Renal cortical epithelial cell (primary cell): Measurements from ENCODE around the gene SLC27A2. TPM values are rescaled to one million over a fixed set of nuclear protein-coding genes. Genes with fewer than 3 reads are reported as not detected.
A peak's percentile ranks its signal among the peaks of the same experiment; 100 is the strongest.
"Not testable (repeated sequence)": the region's sequence is repeated elsewhere in the genome, so short reads cannot be mapped to it uniquely, and the experiment has no call there.

Source experiments
- DNase-seq: peaks from one replicate; pipeline ENCODE4 v3.0.0-alpha.2; 2011; ENCODE audit warnings: low read depth
- total RNA-seq: library from RNA; depleted of rRNA; stranded (reverse); fragments of >200 nt; gene quantifications from 2 replicates; pipeline ENCODE4 v1.2.3, GENCODE V29; 2014

SLC27A2 gene
- total RNA-seq, 1 donor from 2014 or later: 2.8 TPM

DNA sequence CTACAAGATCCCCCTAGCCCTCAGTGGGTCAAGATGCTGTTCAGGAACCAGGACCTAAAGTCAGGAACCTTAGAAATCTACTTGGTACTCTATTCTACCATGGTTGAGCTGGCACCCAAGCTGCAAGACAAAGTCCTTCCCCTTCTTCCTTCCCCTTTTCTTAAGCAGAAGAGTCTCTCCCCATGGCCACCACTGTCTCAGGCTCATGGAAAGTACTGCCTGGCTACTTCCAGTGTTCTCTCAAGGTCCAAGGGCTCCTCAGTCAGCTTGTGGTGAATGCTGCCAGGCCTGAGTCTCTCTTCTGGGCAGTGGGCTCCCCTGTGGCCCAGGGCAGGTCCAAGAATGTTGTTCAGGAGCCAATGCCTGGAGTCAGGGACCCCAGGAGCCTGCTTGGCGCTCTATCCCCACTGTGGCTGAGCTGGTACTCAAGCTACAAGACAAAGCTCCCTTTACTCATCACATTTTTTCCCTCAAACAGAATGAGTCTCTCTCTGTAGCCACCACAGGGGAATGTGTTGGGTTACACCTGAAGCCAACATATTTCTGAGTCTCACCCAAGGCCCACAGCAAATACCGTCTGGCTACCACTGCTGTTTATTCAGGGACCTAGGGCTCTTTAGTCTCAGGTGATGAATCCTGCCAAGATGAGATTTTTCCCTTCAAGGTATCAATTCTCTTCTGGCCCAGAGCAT lies 18.1 kb upstream of the SLC27A2 start:
- no peak for DNase-seq

DNA sequence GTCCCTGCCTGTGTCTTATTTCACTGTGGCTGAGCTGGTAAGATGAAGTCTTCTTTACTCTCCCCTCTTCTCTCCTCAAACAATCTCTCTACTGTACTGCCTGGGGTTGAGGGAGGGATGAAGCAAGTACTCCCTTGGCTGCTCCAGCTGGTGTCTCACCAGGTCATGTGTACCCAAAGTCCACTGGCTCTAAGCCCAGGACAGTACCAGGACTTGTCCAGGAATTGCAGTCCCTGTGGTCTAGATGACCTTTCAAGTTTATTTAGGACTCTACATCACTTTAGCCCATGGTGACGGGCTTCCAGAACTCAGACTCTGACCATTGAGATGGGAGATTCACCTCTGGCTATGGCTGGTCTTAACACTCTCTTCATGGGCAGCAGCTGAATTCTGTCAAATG lies 17.5 kb upstream of the SLC27A2 start:
- DNase-seq: no peak

GRCh38 chr15:50166216-50166615 lies 15.8 kb upstream of the SLC27A2 start:
- DNase-seq: peak; percentile 59

DNA sequence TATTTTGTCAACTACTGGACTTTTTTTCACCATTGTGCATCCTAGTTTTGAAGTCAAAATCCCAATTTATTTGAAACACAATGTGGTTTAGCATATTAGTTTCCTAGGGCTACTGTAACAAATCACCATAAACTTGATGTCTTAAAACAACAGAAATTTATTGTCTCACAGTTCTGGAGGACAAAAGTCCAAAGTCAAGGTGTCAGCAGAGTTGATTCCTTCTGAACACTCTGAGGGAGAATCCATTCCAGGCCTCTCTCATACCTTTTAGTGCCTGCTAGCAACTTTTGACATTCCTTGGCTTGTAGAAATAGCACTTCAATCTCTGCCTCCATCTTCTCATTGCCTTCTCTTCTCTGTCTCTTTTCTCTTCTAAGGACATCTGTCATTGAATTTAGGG lies 14.9 kb upstream of the SLC27A2 start:
- DNase-seq: no peak

- DNase-seq: no peak
Observed at GRCh38 chr15:50168379-50168778, 13.6 kb upstream of the SLC27A2 start.

DNA sequence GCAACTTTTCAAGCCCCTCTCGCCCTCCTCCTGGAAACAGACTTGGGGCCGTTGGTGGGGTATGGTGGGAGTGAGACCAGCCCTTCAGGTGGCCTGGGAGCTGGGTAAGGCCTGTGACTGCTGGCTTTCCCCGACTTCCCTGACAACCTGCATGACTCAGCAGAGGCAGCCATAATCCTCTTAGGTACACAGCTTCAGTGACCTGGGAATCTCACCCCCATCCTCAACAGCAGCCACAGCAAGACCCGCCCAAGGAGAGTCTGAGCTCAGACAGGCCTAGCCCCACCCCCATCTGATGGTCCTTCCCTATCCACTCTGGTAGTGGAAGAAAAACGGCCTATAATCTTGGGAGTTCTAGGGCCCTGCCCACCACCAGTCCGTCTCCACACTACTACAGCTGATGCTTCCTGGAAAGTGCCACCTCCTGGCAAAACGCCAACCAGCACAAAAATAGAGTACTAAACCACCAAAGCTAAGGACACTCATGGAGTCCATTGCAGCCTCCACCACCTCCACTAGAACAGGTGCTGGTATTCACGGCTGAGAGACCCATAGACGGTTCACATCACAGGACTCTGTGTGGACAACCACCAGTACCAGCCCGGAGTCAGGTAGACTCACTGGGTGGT lies 13.1 kb upstream of the SLC27A2 start:
- DNase-seq: no peak

DNA sequence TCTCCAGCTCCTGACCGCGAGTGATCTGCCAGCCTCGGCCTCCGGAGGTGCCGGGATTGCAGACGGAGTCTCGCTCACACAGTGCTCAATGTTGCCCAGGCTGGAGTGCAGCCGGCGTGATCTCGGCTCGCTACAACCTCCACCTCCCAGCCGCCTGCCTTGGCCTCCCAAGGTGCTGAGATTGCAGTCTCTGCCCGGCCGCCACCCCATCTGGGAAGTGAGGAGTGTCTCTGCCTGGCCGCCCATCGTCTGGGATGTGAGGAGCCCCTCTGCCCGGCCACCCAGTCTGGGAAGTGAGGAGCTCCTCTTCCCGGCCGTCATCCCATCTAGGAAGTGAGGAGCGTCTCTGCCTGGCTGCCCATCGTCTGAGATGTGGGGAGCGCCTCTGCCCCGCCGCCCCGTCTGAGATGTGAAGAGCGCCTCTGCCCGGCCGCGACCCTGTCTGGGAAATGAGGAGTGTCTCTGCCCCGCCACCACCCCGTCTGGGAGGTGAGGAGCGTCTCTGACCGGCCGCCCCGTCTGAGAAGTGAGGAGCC lies 9.6 kb upstream of the SLC27A2 start:
- not testable (repeated sequence) for DNase-seq

DNA sequence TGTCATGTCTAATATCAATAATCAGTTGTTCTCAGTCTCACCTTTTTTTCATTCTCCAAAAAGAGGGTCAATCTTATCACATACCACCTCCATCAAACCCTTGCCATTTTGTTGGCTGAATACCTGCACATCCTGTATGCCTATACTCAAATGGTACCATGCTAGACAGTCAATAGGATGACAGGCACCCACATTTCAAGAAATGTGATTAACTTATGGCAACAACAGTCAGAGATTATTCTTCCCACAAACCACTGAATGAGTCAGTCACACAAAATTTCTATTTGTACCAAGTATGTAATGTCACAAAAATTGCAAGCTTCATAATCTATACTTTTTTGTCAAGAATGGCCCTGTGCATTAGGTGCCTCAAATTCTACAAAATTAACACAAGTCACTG lies 5.1 kb upstream of the SLC27A2 start:
- DNase-seq: no peak

DNA sequence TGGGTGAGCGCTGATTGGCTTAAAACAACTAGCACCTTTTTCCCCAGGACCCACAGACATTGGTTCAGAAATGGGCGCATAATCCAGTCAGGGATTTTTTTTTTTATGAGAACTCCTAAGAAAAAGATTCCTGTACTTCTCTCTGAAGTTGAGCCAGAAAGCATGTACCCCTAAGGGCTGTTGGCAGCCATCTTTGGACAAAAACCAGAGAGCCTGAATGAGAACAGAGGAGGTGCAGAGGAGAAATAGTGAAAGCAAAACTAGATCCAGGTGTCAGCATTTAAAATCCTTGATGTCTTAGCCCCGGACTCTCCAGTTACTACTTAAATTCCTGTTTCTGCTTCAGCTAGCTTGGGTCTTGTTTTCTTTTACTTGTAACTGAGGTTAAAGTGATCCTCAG lies 1.9 kb upstream of the SLC27A2 start:
- no peak for DNase-seq

DNA sequence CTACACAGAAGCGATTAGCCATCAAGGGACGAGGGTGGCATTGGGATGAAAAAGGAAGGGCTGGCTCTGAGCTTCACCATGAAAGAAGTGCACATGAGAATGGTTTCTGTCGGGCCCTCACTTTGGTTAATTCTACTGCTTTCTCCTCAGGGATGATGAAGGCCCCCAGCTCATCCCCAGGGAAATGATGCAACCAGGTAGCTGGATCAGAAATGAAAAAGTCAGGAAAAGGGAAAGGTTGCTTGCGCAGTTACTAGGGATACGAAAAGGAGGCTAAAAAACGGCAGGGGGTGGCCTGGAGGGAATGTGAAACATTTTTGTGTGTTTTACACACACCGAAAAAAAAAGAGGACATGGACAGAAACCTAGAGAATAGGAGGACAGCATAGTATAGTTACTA lies 1.4 kb upstream of the SLC27A2 start:
- no peak for DNase-seq

DNA sequence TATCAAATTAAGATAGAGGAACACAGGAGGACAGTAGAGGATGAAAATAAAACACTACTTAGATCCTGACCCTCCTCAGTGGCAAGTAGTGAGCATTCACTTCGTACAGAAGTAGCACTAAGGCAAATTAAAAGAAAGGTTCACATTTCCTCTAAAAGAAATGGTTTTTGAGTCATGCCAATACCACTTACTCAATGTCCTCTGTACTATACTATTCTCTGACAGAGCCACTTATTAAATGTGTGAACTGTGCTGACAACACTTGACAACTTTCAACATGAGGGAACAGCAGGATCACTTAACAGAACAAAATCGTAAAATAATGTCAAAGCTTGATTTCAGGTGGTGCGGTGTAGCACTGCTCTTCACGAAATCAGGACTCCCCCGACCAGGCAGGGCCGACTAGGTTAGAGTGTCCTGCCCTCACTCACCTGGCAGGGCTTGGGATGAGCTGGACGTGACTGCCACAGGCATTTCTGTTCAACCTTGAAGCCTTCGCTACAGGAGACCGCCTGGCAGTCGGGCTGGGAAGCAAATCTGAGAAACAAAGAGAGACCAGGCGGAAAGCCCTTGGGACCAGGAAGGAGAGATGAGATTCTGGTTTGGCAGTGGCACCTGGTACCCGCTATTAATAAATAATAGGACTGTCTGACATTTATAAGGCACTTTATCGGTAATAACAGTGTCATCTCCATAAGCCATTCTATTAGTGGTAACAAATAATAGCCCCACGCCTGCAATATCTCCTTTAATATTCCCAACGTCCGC lies 611 bp upstream of the SLC27A2 start:
- DNase-seq: no peak

- DNase-seq: no peak
Observed at GRCh38 chr15:50182219-50183013, 420 bp downstream of the SLC27A2 start.

- no peak for DNase-seq
Observed at GRCh38 chr15:50183112-50183794, 1.3 kb downstream of the SLC27A2 start.

DNA sequence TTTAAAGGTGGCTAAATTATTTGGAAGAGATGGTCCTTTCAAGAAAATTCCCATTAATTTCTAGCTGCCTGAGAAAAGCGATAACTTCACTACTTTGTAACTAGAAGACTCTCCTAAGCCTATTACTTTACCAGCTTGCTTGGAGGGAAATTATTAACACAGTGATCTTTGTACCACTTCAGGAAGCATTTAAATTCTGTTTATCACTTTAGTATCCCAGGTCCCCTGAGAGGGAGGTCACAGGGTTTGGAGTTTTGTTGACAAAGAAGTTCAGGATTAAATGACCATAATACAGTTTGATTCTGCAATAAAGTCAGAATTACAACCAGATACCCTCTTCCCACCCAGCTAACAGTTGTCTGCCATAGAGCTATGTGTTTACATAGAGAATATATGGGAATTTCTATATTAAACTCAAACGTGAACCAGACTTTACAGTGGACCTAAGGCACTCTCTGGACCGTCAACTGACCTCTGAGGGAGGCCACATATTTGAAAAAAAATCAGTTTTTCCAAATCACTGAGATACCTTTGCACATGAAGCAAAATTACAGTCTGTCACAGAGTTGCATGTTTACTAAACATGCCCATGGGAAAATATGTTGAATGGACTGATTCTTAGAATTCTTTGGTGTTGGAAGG lies 3.0 kb downstream of the SLC27A2 start:
- DNase-seq: peak; percentile 14

DNA sequence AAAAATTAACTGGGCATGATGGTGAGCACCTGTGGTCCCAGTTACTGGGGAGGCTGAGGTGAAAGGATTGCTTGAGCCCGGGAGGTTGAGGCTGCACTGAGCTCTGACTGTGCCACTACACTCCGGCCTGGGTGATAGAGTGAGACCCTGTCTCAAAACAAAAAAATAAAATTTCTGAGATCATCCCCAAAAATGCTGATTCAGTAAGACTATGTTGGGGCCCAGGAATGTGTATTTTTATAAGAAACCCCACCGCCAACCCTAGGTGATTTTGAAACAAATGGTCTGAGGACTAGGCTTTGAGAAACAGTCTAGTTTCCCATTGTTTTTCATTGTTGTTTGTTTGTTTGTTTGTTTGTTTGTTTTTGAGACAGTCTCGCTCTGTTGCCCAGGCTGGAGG lies 4.1 kb downstream of the SLC27A2 start:
- no peak for DNase-seq

GRCh38 chr15:50186752-50187151 lies 4.8 kb downstream of the SLC27A2 start:
- no peak for DNase-seq

DNA sequence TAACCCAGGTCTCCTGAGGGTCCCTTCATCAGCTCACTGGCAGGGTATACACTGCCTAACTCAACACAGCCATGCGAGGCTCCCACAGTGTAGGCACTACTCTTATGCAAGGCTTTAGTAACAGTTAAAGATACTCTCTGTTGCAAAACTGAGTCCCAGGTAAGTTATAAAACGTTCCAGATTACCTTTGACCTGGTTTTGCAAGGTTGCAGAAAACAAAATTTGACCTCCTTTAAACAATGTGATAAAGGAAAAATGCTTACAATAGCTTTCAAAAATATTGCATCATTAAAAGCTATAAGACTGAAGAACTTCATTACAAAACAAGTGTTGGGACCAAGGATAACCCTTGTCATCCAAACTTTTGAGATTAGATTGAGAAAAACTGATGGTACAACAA lies 5.5 kb downstream of the SLC27A2 start:
- DNase-seq: no peak

GRCh38 chr15:50187997-50188396 lies 6.0 kb downstream of the SLC27A2 start:
- no peak for DNase-seq

DNA sequence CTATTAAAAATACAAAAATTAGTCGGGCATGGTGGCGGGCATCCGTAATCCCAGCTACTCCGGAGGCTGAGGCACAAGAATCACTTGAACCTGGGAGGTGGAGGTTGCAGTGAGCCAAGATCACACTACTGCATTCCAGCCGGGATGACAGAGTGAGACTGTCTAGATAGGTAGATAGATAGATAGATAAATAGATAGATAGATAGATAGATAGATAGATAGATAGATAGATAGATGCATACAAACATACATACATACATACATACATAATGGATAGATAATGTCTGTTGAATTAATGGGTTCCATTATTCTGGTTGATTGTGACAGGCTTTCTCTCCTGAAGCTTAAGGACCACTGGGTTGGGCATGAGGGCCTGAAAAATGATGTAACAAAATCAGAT lies 6.8 kb downstream of the SLC27A2 start:
- DNase-seq: not testable (repeated sequence)

DNA sequence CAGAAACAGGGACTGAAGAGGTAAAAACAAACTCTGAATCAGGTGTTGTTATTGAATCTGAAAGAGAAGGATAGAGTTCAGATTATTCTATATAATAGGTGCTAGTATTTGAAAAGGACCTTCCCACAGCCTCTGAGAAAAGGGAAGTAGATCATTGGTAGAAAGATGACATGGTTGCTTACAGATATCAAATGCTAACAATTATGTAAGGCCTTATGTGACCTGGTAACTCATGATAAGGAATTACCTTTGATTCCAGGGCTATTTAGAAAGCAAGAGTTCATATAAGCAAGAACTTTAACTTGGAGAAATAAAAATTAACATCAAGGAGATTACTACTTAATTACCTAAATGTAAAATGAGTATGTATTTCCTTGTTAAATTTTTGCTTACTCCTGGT lies 7.6 kb downstream of the SLC27A2 start:
- no peak for DNase-seq

DNA sequence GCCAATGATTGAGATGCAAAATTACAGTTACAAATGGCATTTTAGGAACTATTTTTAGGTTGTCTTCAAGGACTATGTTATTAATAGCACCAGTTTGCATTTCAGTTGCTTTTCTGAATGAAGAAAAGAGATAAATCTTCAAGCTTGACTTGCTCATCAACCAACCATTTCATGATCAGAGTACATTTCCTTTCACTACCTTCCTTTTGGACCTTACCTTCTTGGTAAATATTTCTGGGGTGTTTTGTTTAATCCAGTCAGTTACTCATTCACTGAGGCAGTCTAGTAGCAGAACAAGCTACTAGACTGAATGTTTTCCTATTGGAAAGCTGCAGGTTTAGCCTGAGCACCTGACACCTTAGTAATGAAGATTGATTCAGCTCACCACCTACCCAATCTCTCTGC lies 8.2 kb downstream of the SLC27A2 start:
- peak; percentile 83 for DNase-seq
